DMS79 (cell line): ENCODE results near the gene CDKN2D.
"Not testable (repeated sequence)": the region's sequence is repeated elsewhere in the genome, so short reads cannot be mapped to it uniquely, and the experiment has no call there.

ENCODE experiments used
- DNase-seq: peaks from one replicate; lab custom pipeline; 2025; lab: John Stamatoyannopoulos, UW

Gene CDKN2D

GRCh38 chr19:10580979-10581631 lies 12.3 kb upstream of the CDKN2D start:
- DNase-seq = no peak

GRCh38 chr19:10577951-10578350 lies 9.2 kb upstream of the CDKN2D start:
- no peak for DNase-seq

GRCh38 chr19:10575011-10575716 lies 6.4 kb upstream of the CDKN2D start:
- DNase-seq = no peak

- no peak for DNase-seq
Measured at GRCh38 chr19:10574462-10574861, 5.7 kb upstream of the CDKN2D start.

- DNase-seq = not testable (repeated sequence)
Measured at GRCh38 chr19:10573793-10574192, 5.0 kb upstream of the CDKN2D start.

- peak; percentile 44 for DNase-seq
Measured at GRCh38 chr19:10568062-10568825, 535 bp downstream of the CDKN2D start.

GRCh38 chr19:10567656-10568055 lies 1.1 kb downstream of the CDKN2D start:
- DNase-seq = no peak

- DNase-seq = no peak
Measured at GRCh38 chr19:10566658-10567410, 1.9 kb downstream of the CDKN2D start.

- DNase-seq = no peak
Measured at GRCh38 chr19:10566408-10566657, 2.4 kb downstream of the CDKN2D start.

- peak; percentile 89 for DNase-seq
Measured at GRCh38 chr19:10565567-10566407, 3.0 kb downstream of the CDKN2D start, which contains the start of gene KRI1. KRI1 (minus strand) TSS chr19:10566010; CDS start chr19:10565999, 11 bp downstream.

GRCh38 chr19:10565028-10565566 lies 3.7 kb downstream of the CDKN2D start:
- DNase-seq = no peak

GRCh38 chr19:10562609-10563008 lies 6.2 kb downstream of the CDKN2D start:
- DNase-seq = no peak

GRCh38 chr19:10560154-10560553 lies 8.6 kb downstream of the CDKN2D start:
- DNase-seq = no peak

- DNase-seq = no peak
Measured at GRCh38 chr19:10557603-10558197, 11.1 kb downstream of the CDKN2D start.

GRCh38 chr19:10555610-10555973 lies 13.2 kb downstream of the CDKN2D start:
- DNase-seq = no peak

GRCh38 chr19:10554760-10555609 lies 13.8 kb downstream of the CDKN2D start:
- no peak for DNase-seq

GRCh38 chr19:10553943-10554381 lies 14.8 kb downstream of the CDKN2D start:
- DNase-seq = no peak

- no peak for DNase-seq
Measured at GRCh38 chr19:10553087-10553667, 15.6 kb downstream of the CDKN2D start.

GRCh38 chr19:10552510-10553053 lies 16.2 kb downstream of the CDKN2D start:
- no peak for DNase-seq
